Nephron progenitor cell (in vitro differentiated cells): ENCODE results near the gene B3GLCT.
A peak's percentile ranks its signal among the peaks of the same experiment; 100 is the strongest.

Source experiments
- DNase-seq: peaks from one replicate; pipeline ENCODE4 v3.0.0; 2021
- H3K27ac Mint-ChIP-seq: 2 replicates; pipeline ENCODE4 v1.8.0; 2021; ENCODE audit warnings: mild to moderate bottlenecking, moderate library complexity, mixed read lengths
- H3K27me3 Mint-ChIP-seq: 2 replicates; pipeline ENCODE4 v1.8.0; 2021; ENCODE audit warnings: mild to moderate bottlenecking, low read depth, mixed read lengths; ENCODE audit not compliant: poor library complexity
- H3K36me3 Mint-ChIP-seq: 2 replicates; pipeline ENCODE4 v1.8.0; 2021; ENCODE audit warnings: low read depth, mixed read lengths
- H3K4me1 Mint-ChIP-seq: 2 replicates; pipeline ENCODE4 v1.8.0; 2021; ENCODE audit warnings: mixed read lengths
- H3K4me3 Mint-ChIP-seq: 2 replicates; pipeline ENCODE4 v1.8.0; 2021; ENCODE audit warnings: mild to moderate bottlenecking, moderate library complexity, mixed read lengths
- H3K9me3 Mint-ChIP-seq: 2 replicates; pipeline ENCODE4 v1.8.0; 2021; ENCODE audit warnings: mild to moderate bottlenecking, moderate library complexity, mixed read lengths
- CTCF ChIP-seq: fragments of 200-600 bp; sonication (generic); IDR thresholded peaks from 2 replicates; pipeline ENCODE4 v1.5.0; 2021; ENCODE audit warnings: antibody characterized with exemption

The B3GLCT gene

GRCh38 chr13:31380715-31381114 lies 180.9 kb downstream of the B3GLCT start:
- H3K27ac Mint-ChIP-seq: no peak overlapping the region
- peaks cover 29% of the 10 kb centered on the region for H3K4me1 Mint-ChIP-seq
- peaks cover 3% of the 10 kb centered on the region for H3K9me3 Mint-ChIP-seq
- no peaks in the 10 kb centered on the region for H3K36me3 Mint-ChIP-seq
- H3K4me3 Mint-ChIP-seq: no peak overlapping the region
- no peak for TF ChIP-seq CTCF
- peaks cover 7% of the 10 kb centered on the region for H3K27me3 Mint-ChIP-seq
- peak; percentile 5 for DNase-seq
